HG03432 (cell line): ENCODE results near the gene OCA2.

Experiments used
- ATAC-seq: cut with Tn5 transposase; IDR thresholded peaks from one replicate; pipeline ENCODE4 v1.9.1; 2021; ENCODE audit warnings: mild to moderate bottlenecking, moderate library complexity; ENCODE audit not compliant: unreplicated experiment

OCA2 gene

GRCh38 chr15:27889258-27889657, 209.9 kb downstream of the OCA2 start:
- ATAC-seq = no peak

- ATAC-seq = no peak
Observed at GRCh38 chr15:27885201-27885600, 213.9 kb downstream of the OCA2 start.

GRCh38 chr15:27884726-27885125, 214.4 kb downstream of the OCA2 start:
- no peak for ATAC-seq

- ATAC-seq = no peak
Observed at GRCh38 chr15:27878841-27879240, 220.3 kb downstream of the OCA2 start.

GRCh38 chr15:27873828-27874227, 225.3 kb downstream of the OCA2 start:
- no peak for ATAC-seq

GRCh38 chr15:27873039-27873438, 226.1 kb downstream of the OCA2 start:
- no peak for ATAC-seq

- no peak for ATAC-seq
Observed at GRCh38 chr15:27872355-27872754, 226.8 kb downstream of the OCA2 start.

GRCh38 chr15:27871902-27872260, 227.2 kb downstream of the OCA2 start:
- ATAC-seq = no peak

- ATAC-seq = no peak
Observed at GRCh38 chr15:27871078-27871901, 227.8 kb downstream of the OCA2 start.

GRCh38 chr15:27870320-27870719, 228.8 kb downstream of the OCA2 start:
- ATAC-seq = no peak

- ATAC-seq = no peak
Observed at GRCh38 chr15:27869697-27870281, 229.3 kb downstream of the OCA2 start.

GRCh38 chr15:27868828-27869404, 230.2 kb downstream of the OCA2 start:
- no peak for ATAC-seq

- ATAC-seq = no peak
Observed at GRCh38 chr15:27867861-27868260, 231.3 kb downstream of the OCA2 start.

GRCh38 chr15:27866505-27867165, 232.5 kb downstream of the OCA2 start:
- no peak for ATAC-seq

- ATAC-seq = no peak
Observed at GRCh38 chr15:27865926-27866325, 233.2 kb downstream of the OCA2 start.

GRCh38 chr15:27865323-27865922, 233.7 kb downstream of the OCA2 start:
- ATAC-seq = no peak

GRCh38 chr15:27864719-27865118, 234.4 kb downstream of the OCA2 start:
- no peak for ATAC-seq

- ATAC-seq = no peak
Observed at GRCh38 chr15:27864086-27864485, 235.0 kb downstream of the OCA2 start.

- ATAC-seq = no peak
Observed at GRCh38 chr15:27863000-27863399, 236.1 kb downstream of the OCA2 start.

GRCh38 chr15:27861171-27861570, 237.9 kb downstream of the OCA2 start:
- no peak for ATAC-seq

- no peak for ATAC-seq
Observed at GRCh38 chr15:27855137-27855536, 244.0 kb downstream of the OCA2 start.
